H1 (cell line): ENCODE data around the gene USP3. TPM values are rescaled to one million over a fixed set of nuclear protein-coding genes. Genes with fewer than 3 reads are reported as not detected.

ENCODE experiments used
- CTCF ChIA-PET: fragments of 300-600 bp; sonication (Branson Sonifier 250); formaldehyde crosslinking; loops from one replicate; lab custom pipeline; 2021; ENCODE audit not compliant: partially characterized antibody; lab: Charles Lee
- POLR2A ChIA-PET: fragments of 300-600 bp; sonication (Branson Sonifier 250); formaldehyde crosslinking; loops from one replicate; lab custom pipeline; 2021; ENCODE audit warnings: inconsistent platforms; ENCODE audit not compliant: partially characterized antibody; lab: Charles Lee
- DNase-seq, 2 experiments: peaks; one replicate each; pipeline versions ENCODE4 v3.0.0 to v3.0.0-alpha.2; 2010 to 2022; ENCODE audit warnings: low spot score in 2 of 2, low read depth in 1 of 2, mixed read lengths in 1 of 2
- FAIRE-seq: peaks from 2 replicates; lab custom pipeline; 2011; peaks lifted over from hg19 to GRCh38; lab: Jason Lieb, UNC
- H2AFZ ChIP-seq: 2 replicates; pipeline ENCODE4 v1.8.1; 2012; ENCODE audit warnings: low read length, inconsistent platforms
- H2AK5ac ChIP-seq: 2 replicates; pipeline ENCODE4 v1.6.1; 2013; ENCODE audit warnings: low read depth, low read length
- H2BK120ac ChIP-seq: replicated peaks from 2 replicates; pipeline ENCODE3; 2013; ENCODE audit warnings: low read depth, low read length, inconsistent platforms
- H2BK12ac ChIP-seq: 2 replicates; pipeline ENCODE4 v1.6.1; 2013; ENCODE audit warnings: low read depth, low read length
- H2BK15ac ChIP-seq: 2 replicates; pipeline ENCODE4 v1.6.1; 2013; ENCODE audit warnings: low read length
- H2BK20ac ChIP-seq: 2 replicates; pipeline ENCODE4 v1.6.1; 2013; ENCODE audit warnings: low read length
- H2BK5ac ChIP-seq: 2 replicates; pipeline ENCODE4 v1.6.1; 2013; ENCODE audit warnings: low read depth, low read length
- H3K14ac ChIP-seq: 2 replicates; pipeline ENCODE4 v1.6.1; 2013; ENCODE audit warnings: inconsistent platforms; ENCODE audit not compliant: insufficient read length
- H3K18ac ChIP-seq: 2 replicates; pipeline ENCODE4 v1.6.1; 2013; ENCODE audit warnings: low read length; ENCODE audit errors: extremely low read depth
- H3K23ac ChIP-seq: 2 replicates; pipeline ENCODE4 v1.6.1; 2013; ENCODE audit warnings: inconsistent platforms; ENCODE audit not compliant: insufficient read length
- H3K23me2 ChIP-seq: 2 replicates; pipeline ENCODE4 v1.6.1; 2013; ENCODE audit warnings: low read depth, low read length
- H3K27ac ChIP-seq: 2 replicates; pipeline ENCODE4 v1.6.1; 2011; ENCODE audit warnings: low read depth, low read length, inconsistent platforms
- H3K27me3 ChIP-seq, 4 experiments: replicated peaks in 1 of 4; 1 replicate in 1 of 4; 2 replicates in 3 of 4; pipeline versions ENCODE4 v1.6.1 to v1.8.1; 2011 to 2013; ENCODE audit warnings: low read length in 3 of 4, mild to moderate bottlenecking in 3 of 4, inconsistent platforms in 2 of 4, mixed read lengths in 2 of 4, moderate library complexity in 1 of 4; ENCODE audit not compliant: control insufficient read depth in 3 of 4, insufficient read depth in 3 of 4; ENCODE audit errors: extremely low read depth in 1 of 4
- H3K36me3 ChIP-seq, 4 experiments: 2 replicates each; pipeline versions ENCODE4 v1.6.1 to v1.8.1; 2011 to 2013; ENCODE audit warnings: mild to moderate bottlenecking in 4 of 4, low read length in 3 of 4, moderate library complexity in 2 of 4, control low read depth in 1 of 4, inconsistent platforms in 1 of 4; ENCODE audit not compliant: insufficient read depth in 4 of 4, control insufficient read depth in 2 of 4
- H3K4ac ChIP-seq: replicated peaks from 2 replicates; pipeline ENCODE3; 2013; ENCODE audit warnings: low read length, low read depth, mixed read lengths, inconsistent platforms; ENCODE audit not compliant: insufficient read length
- H3K4me1 ChIP-seq, 4 experiments: replicated peaks in 1 of 4; 1 replicate in 1 of 4; 2 replicates in 3 of 4; pipeline versions ENCODE4 v1.6.1 to v1.8.1; 2011 to 2013; ENCODE audit warnings: low read length in 3 of 4, inconsistent platforms in 2 of 4, mixed read lengths in 1 of 4; ENCODE audit not compliant: insufficient read depth in 4 of 4, control insufficient read depth in 3 of 4
- H3K4me2 ChIP-seq, 2 experiments: 2 replicates each; pipeline versions ENCODE4 v1.6.1 to v1.8.1; 2011 to 2013; ENCODE audit warnings: low read depth in 2 of 2, low read length in 2 of 2, control low read depth in 1 of 2, inconsistent platforms in 1 of 2, mild to moderate bottlenecking in 1 of 2; ENCODE audit not compliant: insufficient read depth in 1 of 2
- H3K4me3 ChIP-seq, 4 experiments: fragments of 200-600, 300-600 bp in 1 of 4; sonication (generic), shearing (Covaris generic), sonication (Bioruptor Twin) in 1 of 4; 2 replicates each; pipeline versions ENCODE4 v1.5.1 to v1.8.1; 2011 to 2016; ENCODE audit warnings: low read length in 4 of 4, low read depth in 3 of 4, control low read depth in 2 of 4, inconsistent platforms in 2 of 4, mild to moderate bottlenecking in 2 of 4, mixed read lengths in 1 of 4, moderate library complexity in 1 of 4; ENCODE audit not compliant: insufficient read depth in 2 of 4; ENCODE audit errors: extremely low read depth in 1 of 4
- H3K56ac ChIP-seq: replicated peaks from 2 replicates; pipeline ENCODE3; 2013; ENCODE audit warnings: low read depth, mild to moderate bottlenecking, mixed read lengths, low read length, inconsistent platforms; ENCODE audit not compliant: insufficient read length
- H3K79me1 ChIP-seq: 2 replicates; pipeline ENCODE4 v1.6.1; 2013; ENCODE audit warnings: low read depth, low read length, control low read depth
- H3K79me2 ChIP-seq, 2 experiments: 2 replicates each; pipeline versions ENCODE4 v1.6.1 to v1.8.1; 2012 to 2013; ENCODE audit warnings: low read length in 2 of 2, mild to moderate bottlenecking in 2 of 2, inconsistent platforms in 1 of 2; ENCODE audit not compliant: insufficient read depth in 2 of 2, control insufficient read depth in 1 of 2
- H3K9ac ChIP-seq, 4 experiments: replicated peaks in 1 of 4; 1 replicate in 1 of 4; 2 replicates in 3 of 4; pipeline versions ENCODE4 v1.6.1 to v1.8.1; 2011 to 2013; ENCODE audit warnings: low read depth in 3 of 4, low read length in 3 of 4, control low read depth in 2 of 4, mild to moderate bottlenecking in 2 of 4, moderate library complexity in 2 of 4, inconsistent platforms in 1 of 4; ENCODE audit errors: extremely low read depth in 1 of 4
- H3K9me3 ChIP-seq, 2 experiments: 2 replicates each; pipeline versions ENCODE4 v1.6.1 to v1.8.1; 2012 to 2013; ENCODE audit warnings: mild to moderate bottlenecking in 2 of 2, moderate library complexity in 2 of 2, control low read depth in 1 of 2, inconsistent platforms in 1 of 2, low read depth in 1 of 2, low read length in 1 of 2, mixed read lengths in 1 of 2; ENCODE audit not compliant: insufficient read depth in 2 of 2
- H4K20me1 ChIP-seq, 2 experiments: replicated peaks in 1 of 2; 2 replicates each; pipeline versions ENCODE3 to v1.8.1; 2011 to 2013; ENCODE audit warnings: inconsistent platforms in 2 of 2, low read length in 2 of 2, mild to moderate bottlenecking in 1 of 2; ENCODE audit not compliant: insufficient read depth in 2 of 2, control insufficient read depth in 1 of 2
- H4K5ac ChIP-seq: 2 replicates; pipeline ENCODE4 v1.6.1; 2013; ENCODE audit warnings: low read length, low read depth, mixed read lengths, inconsistent platforms; ENCODE audit not compliant: insufficient read length
- H4K8ac ChIP-seq: 2 replicates; pipeline ENCODE4 v1.8.0; 2013; ENCODE audit warnings: mild to moderate bottlenecking, moderate library complexity, low read length, inconsistent platforms; ENCODE audit not compliant: insufficient read depth; ENCODE audit errors: extremely low read depth
- H4K91ac ChIP-seq: replicated peaks from 2 replicates; pipeline ENCODE3; 2013; ENCODE audit warnings: low read length, mixed read lengths, inconsistent platforms; ENCODE audit not compliant: insufficient read length
- ATF3 ChIP-seq: IDR thresholded peaks from 2 replicates; pipeline ENCODE4 v1.6.1; 2011; ENCODE audit warnings: low read depth, mild to moderate bottlenecking, low read length; ENCODE audit not compliant: insufficient read depth
- EGR1 ChIP-seq: IDR thresholded peaks from 2 replicates; pipeline ENCODE4 v1.6.1; 2011; ENCODE audit warnings: low read depth, low read length, borderline replicate concordance
- FOSL1 ChIP-seq: IDR thresholded peaks from 2 replicates; pipeline ENCODE4 v1.6.1; 2011; ENCODE audit warnings: mild to moderate bottlenecking, low read depth, low read length, moderate library complexity; ENCODE audit not compliant: insufficient read depth
- JUND ChIP-seq: IDR thresholded peaks from 2 replicates; pipeline ENCODE4 v1.6.1; 2011; ENCODE audit warnings: mild to moderate bottlenecking, improper control_type of control experiment, low read length
- KDM4A ChIP-seq: IDR thresholded peaks from one replicate; pipeline ENCODE4 v1.7.1; 2012; ENCODE audit warnings: low read depth, mild to moderate bottlenecking, moderate library complexity, low read length, inconsistent platforms; ENCODE audit not compliant: severe bottlenecking
- MAFK ChIP-seq: IDR thresholded peaks from 2 replicates; pipeline ENCODE4 v1.6.1; 2012; ENCODE audit warnings: low read depth, mild to moderate bottlenecking, improper control_type of control experiment, low read length
- POLR2AphosphoS5 ChIP-seq: IDR thresholded peaks from 2 replicates; pipeline ENCODE4 v1.6.1; 2011; ENCODE audit warnings: low read depth, low read length
- POU5F1 ChIP-seq: IDR thresholded peaks from 2 replicates; pipeline ENCODE4 v1.6.1; 2011; ENCODE audit warnings: low read depth, mild to moderate bottlenecking, low read length, moderate library complexity
- RFX5 ChIP-seq: IDR thresholded peaks from 2 replicates; pipeline ENCODE4 v1.6.1; 2011; ENCODE audit warnings: low read depth, low read length, improper control_type of control experiment, borderline replicate concordance
- WGBS, 2 experiments: shearing (Covaris generic) in 1 of 2; methylation state at CpG; one replicate each; pipeline versions ENCODE4 v1.1.6 to v1.1.7; 2013 to 2015; ENCODE audit warnings: low lambda C conversion rate in 2 of 2, mixed read lengths in 2 of 2, inconsistent platforms in 1 of 2, low coverage in 1 of 2, missing lambda C conversion rate in 1 of 2; ENCODE audit not compliant: insufficient replicate concordance in 2 of 2, insufficient coverage in 1 of 2, insufficient read length in 1 of 2; ENCODE audit errors: extremely low coverage in 1 of 2, missing lambda C conversion rate in 1 of 2; 5-methylcytosine and 5-hydroxymethylcytosine counted together
- polyA plus RNA-seq, 7 experiments: library from polyadenylated mRNA; depleted of rRNA in 3 of 7; stranded (reverse) in 5 of 7; unstranded in 2 of 7; fragments of >200 nt in 5 of 7; fragments of 200-250 nt in 2 of 7; gene quantifications; 1 replicate in 5 of 7; 2 replicates in 1 of 7; 4 replicates in 1 of 7; pipeline versions ENCODE4 v1.2.1 to v1.2.3, GENCODE V29; 2011 to 2013; ENCODE audit warnings: missing spikeins in 2 of 7, mixed read lengths in 2 of 7
- total RNA-seq: library from RNA; stranded (reverse); fragmentation: NEBNext Ultra II Directional; extraction: Animal tissue kit (Norgen Biotek cat#: 25700); gene quantifications from 2 replicates; pipeline ENCODE4 v1.2.1, GENCODE V29; 2021

USP3 gene
- total and polyA plus RNA-seq, 2 of the 8 experiments (the other 6 are each of a cell fraction or from before 2014, with no cell fraction given) = 15.5 to 16.2 TPM

GRCh38 chr15:63545520-63545919 lies 41.1 kb downstream of the USP3 start:
- no peak overlapping the region for H3K4ac ChIP-seq
- no peak overlapping the region for H3K14ac ChIP-seq
- H4K8ac ChIP-seq = no peak overlapping the region
- H3K79me2 ChIP-seq = no peaks in the 10 kb centered on the region
- H3K4me3 ChIP-seq = no peak overlapping the region
- CTCF ChIA-PET = interaction anchor here (0.9 to 2.5 kb wide), 6 partner anchors 11 to 64 kb away, joined by 3 to 13 read pairs (median 4); no protein-coding TSS in a partner anchor
- 97% methylated on average over 9 of the region's 10 CpGs; no CpG with 5 or more reads in 1 of the 2 experiments for WGBS, 2 experiments
- no peak overlapping the region for H2BK20ac ChIP-seq
- H3K4me1 ChIP-seq = peaks cover 0 to 2% (median 0%) of the 10 kb centered on the region in 4 experiments; a peak in 2 of 7 replicates
- H2AFZ ChIP-seq = no peak overlapping the region
- TF ChIP-seq ATF3 = no peak
- no peak for TF ChIP-seq POU5F1
- no peak for TF ChIP-seq FOSL1
- TF ChIP-seq KDM4A = no peak
- no peak for TF ChIP-seq MAFK
- no peak for TF ChIP-seq JUND
- TF ChIP-seq EGR1 = no peak
- TF ChIP-seq RFX5 = no peak
- no peak for TF ChIP-seq POLR2AphosphoS5
- TF ChIP-seq, all 59 proteins: peak for 0
- H2BK15ac ChIP-seq = no peak overlapping the region
- no peak overlapping the region for H4K91ac ChIP-seq
- no peak overlapping the region for H2BK5ac ChIP-seq
- H3K27ac ChIP-seq = no peak overlapping the region
- no peak for FAIRE-seq
- H3K27me3 ChIP-seq = no peaks in the 10 kb centered on the region
- H3K79me1 ChIP-seq = no peaks in the 10 kb centered on the region
- H2AK5ac ChIP-seq = no peak overlapping the region
- H3K23ac ChIP-seq = no peak overlapping the region
- POLR2A ChIA-PET = no interaction called here
- no peak overlapping the region for H3K4me2 ChIP-seq
- no peak overlapping the region for H3K9ac ChIP-seq
- H3K23me2 ChIP-seq = no peaks in the 10 kb centered on the region
- H3K9me3 ChIP-seq = no peaks in the 10 kb centered on the region
- no peak overlapping the region for H3K18ac ChIP-seq
- no peaks in the 10 kb centered on the region for H3K36me3 ChIP-seq
- no peak for DNase-seq
- H4K20me1 ChIP-seq = no peaks in the 10 kb centered on the region
- H4K5ac ChIP-seq = no peak overlapping the region
- no peak overlapping the region for H2BK120ac ChIP-seq
- H3K56ac ChIP-seq = no peak overlapping the region
- no peak overlapping the region for H2BK12ac ChIP-seq
